HG02623 (cell line): ENCODE data around the gene CELSR1.

Experiments
- ATAC-seq: cut with Tn5 transposase; IDR thresholded peaks from one replicate; pipeline ENCODE4 v1.9.1; 2021; ENCODE audit warnings: moderate library complexity; ENCODE audit not compliant: unreplicated experiment

Gene CELSR1

GRCh38 chr22:46464701-46465344 is 72.6 kb downstream of the CELSR1 start:
- no peak for ATAC-seq

- ATAC-seq = no peak
These were observed 73.1 kb downstream of the CELSR1 start for GRCh38 chr22:46464296-46464695.

GRCh38 chr22:46463435-46464227 is 73.8 kb downstream of the CELSR1 start:
- no peak for ATAC-seq

DNA sequence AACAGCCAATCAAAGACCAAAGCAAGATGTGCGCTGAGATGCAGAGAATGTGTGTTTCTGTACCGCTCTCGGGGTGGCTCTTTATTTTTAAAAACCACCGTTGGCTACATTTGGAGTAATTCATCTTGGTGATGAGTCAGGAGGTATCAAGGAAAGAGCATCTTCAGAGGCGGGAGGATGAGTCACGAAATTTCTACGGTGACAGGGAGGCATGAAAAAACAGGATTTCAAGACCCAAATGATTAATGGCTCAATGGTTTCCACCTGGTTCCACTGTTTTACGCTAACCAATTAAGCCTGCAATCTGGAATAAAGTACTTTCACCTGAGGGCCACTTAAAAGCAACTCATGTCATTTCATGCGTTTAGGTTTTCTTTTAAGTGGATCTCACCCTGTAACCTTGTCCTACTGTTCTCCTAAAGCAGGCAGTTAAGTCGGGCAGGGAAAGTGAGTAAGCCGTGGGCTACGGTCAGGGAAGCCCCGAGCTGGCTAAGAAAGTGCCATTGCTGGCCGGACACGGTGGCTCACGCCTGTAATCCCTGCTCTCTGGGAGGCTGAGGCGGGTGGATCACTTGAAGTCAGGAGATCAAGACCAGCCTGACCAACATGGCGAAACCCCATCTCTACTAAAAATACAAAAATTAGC is 74.6 kb downstream of the CELSR1 start:
- ATAC-seq = no peak

GRCh38 chr22:46461566-46462180 is 75.7 kb downstream of the CELSR1 start:
- ATAC-seq = no peak

- ATAC-seq = no peak
These were observed 76.6 kb downstream of the CELSR1 start for GRCh38 chr22:46460857-46461256.

- ATAC-seq = no peak
These were observed 77.9 kb downstream of the CELSR1 start for GRCh38 chr22:46459347-46460065.

- no peak for ATAC-seq
These were observed 78.9 kb downstream of the CELSR1 start for GRCh38 chr22:46458525-46458924.

DNA sequence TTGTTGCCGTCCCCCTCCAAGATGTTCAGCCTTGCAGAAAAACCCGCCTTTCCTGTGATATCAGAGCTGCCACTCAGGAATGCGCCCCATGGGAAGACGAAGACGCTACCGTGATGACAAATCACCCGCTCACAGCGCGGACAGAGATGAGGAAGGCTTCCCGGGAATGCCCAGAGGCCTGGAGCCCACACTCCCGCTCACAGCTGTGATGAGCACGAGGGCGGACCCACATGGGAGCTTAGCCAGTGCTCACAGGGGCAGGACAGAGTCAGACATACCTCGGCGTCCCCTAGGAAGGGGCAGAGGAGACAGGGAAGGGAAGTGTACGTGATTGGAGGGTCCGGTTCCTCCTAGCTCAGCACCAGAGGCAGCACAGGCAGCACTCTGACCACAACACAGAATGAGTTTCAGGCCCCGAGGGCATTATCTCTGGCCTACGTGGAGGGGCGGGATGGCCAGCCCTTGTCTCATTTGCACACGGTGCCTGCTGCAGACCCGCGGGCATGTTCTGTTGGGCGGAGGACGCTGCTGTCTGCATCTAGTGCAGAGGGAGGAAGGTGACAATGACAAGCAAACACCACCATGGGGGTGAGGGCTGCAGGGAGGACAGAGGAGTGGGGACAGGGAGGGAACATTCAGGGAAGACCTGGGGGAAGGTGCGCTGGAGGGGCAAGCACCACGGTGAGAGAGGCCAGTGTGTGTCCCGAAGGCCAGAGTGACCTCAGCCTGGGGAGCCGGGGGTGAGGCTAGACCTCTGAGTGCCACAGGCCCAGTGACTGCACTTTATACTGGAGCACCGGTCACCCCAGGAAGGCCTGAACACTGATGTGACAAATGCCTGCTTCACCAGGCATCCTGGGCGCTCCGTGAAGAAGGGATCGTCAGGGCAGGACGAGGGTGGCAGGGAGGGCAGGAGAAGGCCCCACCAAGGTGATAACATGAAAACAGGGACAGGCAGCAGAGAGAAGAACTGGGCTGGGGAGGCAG is 79.6 kb downstream of the CELSR1 start:
- ATAC-seq = no peak

GRCh38 chr22:46456818-46457163 is 80.6 kb downstream of the CELSR1 start:
- ATAC-seq = no peak

DNA sequence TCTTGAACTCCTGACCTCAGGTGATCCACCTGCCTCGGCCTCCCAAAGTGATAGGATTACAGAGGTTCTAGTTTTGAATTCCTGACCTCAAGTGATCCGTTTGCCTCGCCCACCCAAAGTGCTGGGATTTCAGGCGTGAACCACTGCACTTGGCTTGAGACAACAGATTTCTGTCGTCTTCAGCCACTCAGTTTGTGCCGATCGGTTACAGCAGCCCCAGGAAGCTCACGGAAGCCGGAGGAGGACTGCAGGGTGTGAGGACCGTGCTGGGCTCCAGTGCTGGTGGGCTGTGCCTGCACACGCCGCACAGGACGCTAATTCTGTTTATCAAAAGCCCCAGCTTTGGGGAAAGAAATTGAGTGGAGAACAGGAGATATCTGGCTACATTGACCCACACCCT is 82.0 kb downstream of the CELSR1 start:
- ATAC-seq = no peak

DNA sequence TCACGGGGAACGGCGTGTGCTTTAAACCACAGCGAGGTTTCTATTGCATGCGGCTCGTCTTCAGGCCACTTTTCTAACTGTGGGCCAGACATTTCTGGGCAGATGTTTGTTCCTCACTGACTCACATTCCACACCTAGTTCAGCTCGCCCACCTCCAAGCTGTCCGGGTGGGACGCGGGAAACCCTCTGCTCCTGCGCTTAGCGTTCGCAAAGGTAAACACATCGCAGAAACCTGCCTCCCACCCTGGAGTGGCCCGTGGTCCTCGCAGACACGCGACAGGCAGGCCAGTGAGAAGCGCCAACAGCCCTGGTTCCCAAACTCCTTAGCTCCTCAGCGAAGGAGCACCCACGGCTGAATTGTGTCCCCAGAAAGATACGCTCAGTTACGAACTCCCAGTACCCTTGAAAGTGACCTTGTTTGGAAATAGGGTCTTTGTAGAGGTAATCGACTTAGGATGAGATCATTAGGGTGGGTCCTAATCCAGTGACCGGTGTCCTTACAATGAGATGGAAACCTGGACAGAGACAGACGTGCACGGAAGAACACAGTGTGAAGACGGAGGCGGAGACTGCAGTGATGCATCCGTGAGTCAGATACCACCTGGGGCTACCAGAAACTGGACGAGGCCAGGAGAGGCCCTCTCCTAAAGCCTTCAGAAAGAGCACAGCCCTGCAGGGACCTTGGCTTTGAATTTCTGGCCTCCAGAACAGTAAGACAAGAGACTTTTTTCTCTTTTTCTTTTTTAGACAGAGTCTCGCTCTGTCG is 82.7 kb downstream of the CELSR1 start:
- ATAC-seq = no peak

GRCh38 chr22:46453829-46454503 is 83.5 kb downstream of the CELSR1 start:
- no peak for ATAC-seq

- no peak for ATAC-seq
These were observed 84.2 kb downstream of the CELSR1 start for GRCh38 chr22:46453006-46453828.

GRCh38 chr22:46452195-46453005 is 85.0 kb downstream of the CELSR1 start:
- ATAC-seq = no peak

DNA sequence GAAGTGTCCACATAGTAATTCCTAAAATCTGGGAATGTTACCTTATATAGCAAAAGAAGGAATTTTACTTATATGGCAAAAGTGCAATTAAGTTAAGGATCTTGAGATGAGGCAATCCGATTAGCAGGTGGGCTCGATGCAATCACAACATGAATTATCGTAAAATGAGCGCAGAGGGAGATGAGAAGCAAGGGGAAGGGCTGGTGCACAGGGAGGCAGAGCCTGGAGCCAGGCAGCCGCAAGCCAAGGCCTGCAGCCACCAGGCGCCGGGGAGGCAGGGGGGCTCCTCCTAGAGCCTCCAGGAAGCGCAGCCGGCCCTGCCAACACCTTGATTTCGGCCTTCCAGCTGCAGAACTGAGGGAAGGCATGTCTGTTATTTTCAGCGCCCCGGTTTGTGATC is 85.7 kb downstream of the CELSR1 start:
- no peak for ATAC-seq
